HCT116 (cell line): ENCODE results near the gene EVI5. TPM values are rescaled to one million over a fixed set of nuclear protein-coding genes. Genes with fewer than 3 reads are reported as not detected.

Source experiments
- ATAC-seq: fragments of 200-7000 bp; cut with Tn5 transposase; 2 replicates; pipeline ENCODE4 v1.9.1; 2020; ENCODE audit warnings: mild to moderate bottlenecking, moderate library complexity
- BruUV-seq: library from RNA; stranded (reverse); fragments of 400-500 nt; replicated peaks from 2 replicates; lab custom pipeline; 2021; lab: Mats Ljungman, UMichigan
- CTCF ChIA-PET: fragments of 300-600 bp; sonication (Branson Sonifier 250); formaldehyde crosslinking; loops from one replicate; lab custom pipeline; 2021; ENCODE audit warnings: antibody characterized with exemption; lab: Charles Lee
- POLR2A ChIA-PET: fragments of 300-600, 350-600 bp; sonication (Branson Sonifier 250); formaldehyde crosslinking; loops from one replicate; lab custom pipeline; 2021; ENCODE audit warnings: antibody characterized with exemption; lab: Charles Lee
- RAD21 ChIA-PET, 2 experiments: fragments of 300-600 bp; sonication (Branson Sonifier 250); formaldehyde crosslinking; loops; one replicate each; lab custom pipeline; 2023; ENCODE audit warnings: low total read pairs in 2 of 2; ENCODE audit not compliant: uncharacterized antibody in 2 of 2, unreplicated experiment in 2 of 2, low non-redundant PET in 1 of 2; lab: Charles Lee
- DNase-seq: peaks from one replicate; pipeline ENCODE4 v3.0.0-alpha.2; 2010; ENCODE audit warnings: low read depth, low spot score
- H2AFZ ChIP-seq: fragments of 200-600 bp; shearing (Covaris generic), sonication (generic); 2 replicates; pipeline ENCODE4 v1.6.1; 2017; ENCODE audit warnings: low read depth, mixed run types, mixed read lengths, antibody characterized with exemption, low read length; ENCODE audit not compliant: poor library complexity, severe bottlenecking
- H3K27ac ChIP-seq: 2 replicates; pipeline ENCODE4 v1.5.1; 2012; ENCODE audit warnings: low read depth, low read length
- H3K27me3 ChIP-seq: fragments of 200-600 bp; sonication (generic); 2 replicates; pipeline ENCODE4 v1.6.1; 2016; ENCODE audit warnings: mixed run types, low read length, mixed read lengths; ENCODE audit not compliant: insufficient read depth
- H3K36me3 ChIP-seq, 2 experiments: fragments of 200-500 bp in 1 of 2; fragments of 200-600 bp in 1 of 2; sonication (Bioruptor generic) in 1 of 2; sonication (generic) in 1 of 2; 2 replicates each; pipeline versions ENCODE4 v1.5.1 to v1.6.1; 2014 to 2016; ENCODE audit warnings: low read length in 2 of 2, inconsistent platforms in 1 of 2, mixed read lengths in 1 of 2, mixed run types in 1 of 2; ENCODE audit not compliant: insufficient read depth in 2 of 2, control insufficient read depth in 1 of 2
- H3K4me1 ChIP-seq, 2 experiments: fragments of 200-600 bp in 1 of 2; sonication (generic) in 1 of 2; 2 replicates each; pipeline versions ENCODE4 v1.5.1 to v1.6.1; 2012 to 2017; ENCODE audit warnings: low read length in 2 of 2, inconsistent platforms in 1 of 2, mild to moderate bottlenecking in 1 of 2, mixed read lengths in 1 of 2, mixed run types in 1 of 2, moderate library complexity in 1 of 2; ENCODE audit not compliant: insufficient read depth in 2 of 2, control insufficient read depth in 1 of 2
- H3K4me2 ChIP-seq: fragments of 200-600 bp; sonication (generic); 2 replicates; pipeline ENCODE4 v1.6.1; 2017; ENCODE audit warnings: mixed run types, low read length, mixed read lengths
- H3K4me3 ChIP-seq, 2 experiments: fragments of 200-600 bp in 1 of 2; sonication (generic) in 1 of 2; replicated peaks in 1 of 2; 2 replicates each; pipeline ENCODE4 v1.5.1; 2011 to 2016; ENCODE audit warnings: low read length in 2 of 2, control low read depth in 1 of 2, low read depth in 1 of 2, mild to moderate bottlenecking in 1 of 2, mixed read lengths in 1 of 2, mixed run types in 1 of 2
- H3K79me2 ChIP-seq: fragments of 200-600 bp; sonication (generic); 2 replicates; pipeline ENCODE4 v1.6.1; 2017; ENCODE audit warnings: mild to moderate bottlenecking, mixed run types, low read length, moderate library complexity, mixed read lengths; ENCODE audit not compliant: insufficient read depth
- H3K9ac ChIP-seq: fragments of 200-600 bp; sonication (generic); 2 replicates; pipeline ENCODE4 v1.6.1; 2016; ENCODE audit warnings: low read length, mixed read lengths
- H3K9me2 ChIP-seq: fragments of 200-600 bp; sonication (generic), shearing (Covaris generic); 2 replicates; pipeline ENCODE4 v1.6.1; 2017; ENCODE audit warnings: mixed run types, mild to moderate bottlenecking, moderate library complexity; ENCODE audit not compliant: insufficient read depth
- H3K9me3 ChIP-seq, 2 experiments: fragments of 200-500 bp in 1 of 2; fragments of 200-600 bp in 1 of 2; sonication (Bioruptor generic) in 1 of 2; sonication (generic) in 1 of 2; 2 replicates each; pipeline ENCODE4 v1.6.1; 2014 to 2017; ENCODE audit warnings: low read length in 2 of 2, mixed read lengths in 2 of 2, inconsistent platforms in 1 of 2, low read depth in 1 of 2, mild to moderate bottlenecking in 1 of 2, mixed run types in 1 of 2, moderate library complexity in 1 of 2; ENCODE audit not compliant: control insufficient read depth in 1 of 2, insufficient read depth in 1 of 2
- H4K20me1 ChIP-seq: fragments of 200-600 bp; sonication (generic), shearing (Covaris generic); 2 replicates; pipeline ENCODE4 v1.6.1; 2017; ENCODE audit warnings: mixed run types, mild to moderate bottlenecking, moderate library complexity; ENCODE audit not compliant: insufficient read depth
- CBX3 ChIP-seq: IDR thresholded peaks from 2 replicates; pipeline ENCODE4 v1.6.1; 2012; ENCODE audit warnings: low read depth
- CEBPB ChIP-seq: IDR thresholded peaks from 2 replicates; pipeline ENCODE4 v1.6.1; 2012; ENCODE audit warnings: low read depth
- EGR1 ChIP-seq: IDR thresholded peaks from 2 replicates; pipeline ENCODE4 v1.6.1; 2012; ENCODE audit warnings: low read depth
- ELF1 ChIP-seq: IDR thresholded peaks from 2 replicates; pipeline ENCODE4 v1.6.1; 2012; ENCODE audit warnings: low read depth, borderline replicate concordance
- EZH2 ChIP-seq: fragments of 200-600 bp; sonication (generic); IDR thresholded peaks from 2 replicates; pipeline ENCODE4 v1.6.1; 2017; ENCODE audit warnings: antibody characterized with exemption, mixed run types
- JUND ChIP-seq: IDR thresholded peaks from 2 replicates; pipeline ENCODE4 v1.6.1; 2012
- POLR2AphosphoS5 ChIP-seq: IDR thresholded peaks from 2 replicates; pipeline ENCODE4 v1.6.1; 2011; ENCODE audit warnings: mild to moderate bottlenecking, low read depth, low read length, moderate library complexity
- SRF ChIP-seq: IDR thresholded peaks from 2 replicates; pipeline ENCODE4 v1.6.1; 2012; ENCODE audit warnings: low read depth
- TCF7L2 ChIP-seq: IDR thresholded peaks from 2 replicates; pipeline ENCODE4 v1.7.0; 2011; ENCODE audit warnings: borderline replicate concordance, inconsistent platforms; ENCODE audit not compliant: insufficient read depth, insufficient read length; ENCODE audit errors: extremely low read depth
- YY1 ChIP-seq: IDR thresholded peaks from 2 replicates; pipeline ENCODE4 v1.6.1; 2011; ENCODE audit warnings: low read length, low read depth, moderate library complexity, mild to moderate bottlenecking; ENCODE audit not compliant: insufficient replicate concordance; ENCODE audit errors: extremely low read depth
- intact Hi-C: fragments of 100-400 bp; cut with micrococcal nuclease; formaldehyde crosslinking; loops from 2 replicates; pipeline ENCODE4 v1.10.0; 2022
- total RNA-seq: library from RNA; stranded (reverse); gene quantifications from one replicate; pipeline ENCODE4 v1.2.1, GENCODE V29; 2021; ENCODE audit not compliant: unreplicated experiment
- TF ChIP-seq, protein P1 (sequence below), 3 experiments: fragments of 200-600 bp in 1 of 3; sonication (generic) in 1 of 3; IDR thresholded peaks in 2 of 3; conservative IDR thresholded peaks in 1 of 3; 2 replicates each; pipeline ENCODE4 v1.5.1; 2012 to 2017; ENCODE audit warnings: low read depth in 2 of 3, low read length in 2 of 3, antibody characterized with exemption in 1 of 3, borderline replicate concordance in 1 of 3, control low read depth in 1 of 3, mild to moderate bottlenecking in 1 of 3, mixed read lengths in 1 of 3, mixed run types in 1 of 3, moderate library complexity in 1 of 3; ENCODE audit not compliant: insufficient read depth in 1 of 3

The EVI5 gene
- total RNA-seq, 1 experiment from 2014 or later, result 21.8 TPM

DNA sequence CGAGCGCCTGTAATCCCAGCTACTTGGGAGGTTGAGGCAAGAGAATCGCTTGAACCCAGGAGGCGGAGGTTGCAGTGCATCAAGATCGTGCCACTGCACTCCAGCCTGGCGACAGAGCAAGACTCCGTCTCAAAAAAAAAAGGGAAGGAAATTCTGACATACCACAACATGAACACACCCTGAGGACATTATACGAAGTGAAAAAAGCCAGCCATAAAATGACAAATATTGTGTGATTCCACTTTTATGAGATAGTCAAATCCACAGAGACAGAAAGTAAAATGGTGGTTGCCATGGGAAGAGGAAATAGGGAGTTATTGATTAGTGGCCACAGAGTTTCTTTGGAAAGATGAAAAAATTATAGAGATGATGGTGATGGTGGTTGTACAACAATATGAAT is 41.7 kb downstream of the EVI5 start:
- Histone ChIP-seq H3K27ac (no peak overlapping the region), H3K79me2 (peaks cover 7% of the 10 kb centered on the region), H3K4me1 (no peaks in the 10 kb centered on the region), H3K4me2 (no peak overlapping the region), H3K9me2 (no peaks in the 10 kb centered on the region), H3K9me3 (no peaks in the 10 kb centered on the region), H3K36me3 (no peaks in the 10 kb centered on the region), H3K27me3 (no peaks in the 10 kb centered on the region), H2AFZ (no peak overlapping the region), H3K9ac (no peak overlapping the region), H3K4me3 (no peak overlapping the region), H4K20me1 (no peaks in the 10 kb centered on the region)
- TF ChIP-seq POLR2AphosphoS5 (no peak), ELF1 (no peak), CBX3 (no peak), YY1 (no peak), CEBPB (no peak), TCF7L2 (no peak), EZH2 (no peak), JUND (no peak), SRF (no peak), EGR1 (no peak)
- TF ChIP-seq, protein P1, sequence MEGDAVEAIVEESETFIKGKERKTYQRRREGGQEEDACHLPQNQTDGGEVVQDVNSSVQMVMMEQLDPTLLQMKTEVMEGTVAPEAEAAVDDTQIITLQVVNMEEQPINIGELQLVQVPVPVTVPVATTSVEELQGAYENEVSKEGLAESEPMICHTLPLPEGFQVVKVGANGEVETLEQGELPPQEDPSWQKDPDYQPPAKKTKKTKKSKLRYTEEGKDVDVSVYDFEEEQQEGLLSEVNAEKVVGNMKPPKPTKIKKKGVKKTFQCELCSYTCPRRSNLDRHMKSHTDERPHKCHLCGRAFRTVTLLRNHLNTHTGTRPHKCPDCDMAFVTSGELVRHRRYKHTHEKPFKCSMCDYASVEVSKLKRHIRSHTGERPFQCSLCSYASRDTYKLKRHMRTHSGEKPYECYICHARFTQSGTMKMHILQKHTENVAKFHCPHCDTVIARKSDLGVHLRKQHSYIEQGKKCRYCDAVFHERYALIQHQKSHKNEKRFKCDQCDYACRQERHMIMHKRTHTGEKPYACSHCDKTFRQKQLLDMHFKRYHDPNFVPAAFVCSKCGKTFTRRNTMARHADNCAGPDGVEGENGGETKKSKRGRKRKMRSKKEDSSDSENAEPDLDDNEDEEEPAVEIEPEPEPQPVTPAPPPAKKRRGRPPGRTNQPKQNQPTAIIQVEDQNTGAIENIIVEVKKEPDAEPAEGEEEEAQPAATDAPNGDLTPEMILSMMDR (IDR thresholded peaks at IDR 0.05 in 2 of 3, conservative IDR thresholded peaks at IDR 0.05 in 1 of 3; ENCODE audit: borderline replicate concordance in 1 of 3, insufficient read depth in 1 of 3, low read depth in 2 of 3, low read length in 2 of 3), result no peak
- DNase-seq, result no peak
- intact Hi-C loops, result no loop called here
- ChIA-PET CTCF (no interaction called here), RAD21 (no interaction called here), POLR2A (no interaction called here)
- no peak for ATAC-seq
- BruUV-seq, result no TSS peak
